H1 (cell line): Measurements from ENCODE around the gene C1orf74. TPM values are rescaled to one million over a fixed set of nuclear protein-coding genes. Genes with fewer than 3 reads are reported as not detected.

Source experiments
- CTCF ChIA-PET: fragments of 300-600 bp; sonication (Branson Sonifier 250); formaldehyde crosslinking; loops from one replicate; lab custom pipeline; 2021; ENCODE audit not compliant: partially characterized antibody; lab: Charles Lee
- POLR2A ChIA-PET: fragments of 300-600 bp; sonication (Branson Sonifier 250); formaldehyde crosslinking; loops from one replicate; lab custom pipeline; 2021; ENCODE audit warnings: inconsistent platforms; ENCODE audit not compliant: partially characterized antibody; lab: Charles Lee
- DNase-seq, 2 experiments: peaks; one replicate each; pipeline versions ENCODE4 v3.0.0 to v3.0.0-alpha.2; 2010 to 2022; ENCODE audit warnings: low spot score in 2 of 2, low read depth in 1 of 2, mixed read lengths in 1 of 2
- FAIRE-seq: peaks from 2 replicates; lab custom pipeline; 2011; peaks lifted over from hg19 to GRCh38; lab: Jason Lieb, UNC
- H2AFZ ChIP-seq: 2 replicates; pipeline ENCODE4 v1.8.1; 2012; ENCODE audit warnings: low read length, inconsistent platforms
- H2AK5ac ChIP-seq: 2 replicates; pipeline ENCODE4 v1.6.1; 2013; ENCODE audit warnings: low read depth, low read length
- H2BK120ac ChIP-seq: replicated peaks from 2 replicates; pipeline ENCODE3; 2013; ENCODE audit warnings: low read depth, low read length, inconsistent platforms
- H2BK12ac ChIP-seq: 2 replicates; pipeline ENCODE4 v1.6.1; 2013; ENCODE audit warnings: low read depth, low read length
- H2BK15ac ChIP-seq: 2 replicates; pipeline ENCODE4 v1.6.1; 2013; ENCODE audit warnings: low read length
- H2BK20ac ChIP-seq: 2 replicates; pipeline ENCODE4 v1.6.1; 2013; ENCODE audit warnings: low read length
- H2BK5ac ChIP-seq: 2 replicates; pipeline ENCODE4 v1.6.1; 2013; ENCODE audit warnings: low read depth, low read length
- H3K14ac ChIP-seq: 2 replicates; pipeline ENCODE4 v1.6.1; 2013; ENCODE audit warnings: inconsistent platforms; ENCODE audit not compliant: insufficient read length
- H3K18ac ChIP-seq: 2 replicates; pipeline ENCODE4 v1.6.1; 2013; ENCODE audit warnings: low read length; ENCODE audit errors: extremely low read depth
- H3K23ac ChIP-seq: 2 replicates; pipeline ENCODE4 v1.6.1; 2013; ENCODE audit warnings: inconsistent platforms; ENCODE audit not compliant: insufficient read length
- H3K23me2 ChIP-seq: 2 replicates; pipeline ENCODE4 v1.6.1; 2013; ENCODE audit warnings: low read depth, low read length
- H3K27ac ChIP-seq: 2 replicates; pipeline ENCODE4 v1.6.1; 2011; ENCODE audit warnings: low read depth, low read length, inconsistent platforms
- H3K27me3 ChIP-seq, 4 experiments: replicated peaks in 1 of 4; 1 replicate in 1 of 4; 2 replicates in 3 of 4; pipeline versions ENCODE4 v1.6.1 to v1.8.1; 2011 to 2013; ENCODE audit warnings: low read length in 3 of 4, mild to moderate bottlenecking in 3 of 4, inconsistent platforms in 2 of 4, mixed read lengths in 2 of 4, moderate library complexity in 1 of 4; ENCODE audit not compliant: control insufficient read depth in 3 of 4, insufficient read depth in 3 of 4; ENCODE audit errors: extremely low read depth in 1 of 4
- H3K36me3 ChIP-seq, 4 experiments: 2 replicates each; pipeline versions ENCODE4 v1.6.1 to v1.8.1; 2011 to 2013; ENCODE audit warnings: mild to moderate bottlenecking in 4 of 4, low read length in 3 of 4, moderate library complexity in 2 of 4, control low read depth in 1 of 4, inconsistent platforms in 1 of 4; ENCODE audit not compliant: insufficient read depth in 4 of 4, control insufficient read depth in 2 of 4
- H3K4ac ChIP-seq: replicated peaks from 2 replicates; pipeline ENCODE3; 2013; ENCODE audit warnings: low read length, low read depth, mixed read lengths, inconsistent platforms; ENCODE audit not compliant: insufficient read length
- H3K4me1 ChIP-seq, 4 experiments: replicated peaks in 1 of 4; 1 replicate in 1 of 4; 2 replicates in 3 of 4; pipeline versions ENCODE4 v1.6.1 to v1.8.1; 2011 to 2013; ENCODE audit warnings: low read length in 3 of 4, inconsistent platforms in 2 of 4, mixed read lengths in 1 of 4; ENCODE audit not compliant: insufficient read depth in 4 of 4, control insufficient read depth in 3 of 4
- H3K4me2 ChIP-seq, 2 experiments: 2 replicates each; pipeline versions ENCODE4 v1.6.1 to v1.8.1; 2011 to 2013; ENCODE audit warnings: low read depth in 2 of 2, low read length in 2 of 2, control low read depth in 1 of 2, inconsistent platforms in 1 of 2, mild to moderate bottlenecking in 1 of 2; ENCODE audit not compliant: insufficient read depth in 1 of 2
- H3K4me3 ChIP-seq, 4 experiments: fragments of 200-600, 300-600 bp in 1 of 4; sonication (generic), shearing (Covaris generic), sonication (Bioruptor Twin) in 1 of 4; 2 replicates each; pipeline versions ENCODE4 v1.5.1 to v1.8.1; 2011 to 2016; ENCODE audit warnings: low read length in 4 of 4, low read depth in 3 of 4, control low read depth in 2 of 4, inconsistent platforms in 2 of 4, mild to moderate bottlenecking in 2 of 4, mixed read lengths in 1 of 4, moderate library complexity in 1 of 4; ENCODE audit not compliant: insufficient read depth in 2 of 4; ENCODE audit errors: extremely low read depth in 1 of 4
- H3K56ac ChIP-seq: replicated peaks from 2 replicates; pipeline ENCODE3; 2013; ENCODE audit warnings: low read depth, mild to moderate bottlenecking, mixed read lengths, low read length, inconsistent platforms; ENCODE audit not compliant: insufficient read length
- H3K79me1 ChIP-seq: 2 replicates; pipeline ENCODE4 v1.6.1; 2013; ENCODE audit warnings: low read depth, low read length, control low read depth
- H3K79me2 ChIP-seq, 2 experiments: 2 replicates each; pipeline versions ENCODE4 v1.6.1 to v1.8.1; 2012 to 2013; ENCODE audit warnings: low read length in 2 of 2, mild to moderate bottlenecking in 2 of 2, inconsistent platforms in 1 of 2; ENCODE audit not compliant: insufficient read depth in 2 of 2, control insufficient read depth in 1 of 2
- H3K9ac ChIP-seq, 4 experiments: replicated peaks in 1 of 4; 1 replicate in 1 of 4; 2 replicates in 3 of 4; pipeline versions ENCODE4 v1.6.1 to v1.8.1; 2011 to 2013; ENCODE audit warnings: low read depth in 3 of 4, low read length in 3 of 4, control low read depth in 2 of 4, mild to moderate bottlenecking in 2 of 4, moderate library complexity in 2 of 4, inconsistent platforms in 1 of 4; ENCODE audit errors: extremely low read depth in 1 of 4
- H3K9me3 ChIP-seq, 2 experiments: 2 replicates each; pipeline versions ENCODE4 v1.6.1 to v1.8.1; 2012 to 2013; ENCODE audit warnings: mild to moderate bottlenecking in 2 of 2, moderate library complexity in 2 of 2, control low read depth in 1 of 2, inconsistent platforms in 1 of 2, low read depth in 1 of 2, low read length in 1 of 2, mixed read lengths in 1 of 2; ENCODE audit not compliant: insufficient read depth in 2 of 2
- H4K20me1 ChIP-seq, 2 experiments: replicated peaks in 1 of 2; 2 replicates each; pipeline versions ENCODE3 to v1.8.1; 2011 to 2013; ENCODE audit warnings: inconsistent platforms in 2 of 2, low read length in 2 of 2, mild to moderate bottlenecking in 1 of 2; ENCODE audit not compliant: insufficient read depth in 2 of 2, control insufficient read depth in 1 of 2
- H4K5ac ChIP-seq: 2 replicates; pipeline ENCODE4 v1.6.1; 2013; ENCODE audit warnings: low read length, low read depth, mixed read lengths, inconsistent platforms; ENCODE audit not compliant: insufficient read length
- H4K8ac ChIP-seq: 2 replicates; pipeline ENCODE4 v1.8.0; 2013; ENCODE audit warnings: mild to moderate bottlenecking, moderate library complexity, low read length, inconsistent platforms; ENCODE audit not compliant: insufficient read depth; ENCODE audit errors: extremely low read depth
- H4K91ac ChIP-seq: replicated peaks from 2 replicates; pipeline ENCODE3; 2013; ENCODE audit warnings: low read length, mixed read lengths, inconsistent platforms; ENCODE audit not compliant: insufficient read length
- BACH1 ChIP-seq: IDR thresholded peaks from 2 replicates; pipeline ENCODE4 v1.6.1; 2012; ENCODE audit warnings: low read length, improper control_type of control experiment
- BRCA1 ChIP-seq: IDR thresholded peaks from 2 replicates; pipeline ENCODE4 v1.6.1; 2012; ENCODE audit warnings: low read depth, low read length, improper control_type of control experiment
- CBX8 ChIP-seq: fragments of 300-800, 300-1000 bp; sonication (generic); IDR thresholded peaks from 2 replicates; pipeline ENCODE4 v1.7.1; 2016; ENCODE audit warnings: low read depth, low read length, borderline replicate concordance
- EP300 ChIP-seq, 2 experiments: IDR thresholded peaks; 1 replicate in 1 of 2; 2 replicates in 1 of 2; pipeline ENCODE4 v1.6.1; 2011 to 2012; ENCODE audit warnings: low read depth in 2 of 2, low read length in 2 of 2, mild to moderate bottlenecking in 2 of 2, borderline replicate concordance in 1 of 2, inconsistent platforms in 1 of 2, moderate library complexity in 1 of 2
- GTF2F1 ChIP-seq: IDR thresholded peaks from 2 replicates; pipeline ENCODE4 v1.6.1; 2012; ENCODE audit warnings: low read depth, low read length, improper control_type of control experiment, borderline replicate concordance
- KDM1A ChIP-seq: fragments of 200-600, 300-600 bp; sonication (generic); IDR thresholded peaks from 2 replicates; pipeline ENCODE4 v1.7.1; 2016; ENCODE audit warnings: mild to moderate bottlenecking, low read length, borderline replicate concordance
- KDM4A ChIP-seq: IDR thresholded peaks from one replicate; pipeline ENCODE4 v1.7.1; 2012; ENCODE audit warnings: low read depth, mild to moderate bottlenecking, moderate library complexity, low read length, inconsistent platforms; ENCODE audit not compliant: severe bottlenecking
- NRF1 ChIP-seq: IDR thresholded peaks from 2 replicates; pipeline ENCODE4 v1.6.1; 2011; ENCODE audit warnings: mild to moderate bottlenecking, low read depth, low read length, improper control_type of control experiment
- POLR2AphosphoS5 ChIP-seq: IDR thresholded peaks from 2 replicates; pipeline ENCODE4 v1.6.1; 2011; ENCODE audit warnings: low read depth, low read length
- RXRA ChIP-seq: IDR thresholded peaks from 2 replicates; pipeline ENCODE4 v1.6.1; 2011; ENCODE audit warnings: low read depth, mild to moderate bottlenecking, low read length, moderate library complexity; ENCODE audit not compliant: insufficient read depth
- SIRT6 ChIP-seq: IDR thresholded peaks from one replicate; pipeline ENCODE4 v1.7.1; 2012; ENCODE audit warnings: low read length, inconsistent platforms
- SIX5 ChIP-seq: IDR thresholded peaks from 2 replicates; pipeline ENCODE4 v1.6.1; 2011; ENCODE audit warnings: mild to moderate bottlenecking, low read depth, low read length
- SP4 ChIP-seq: IDR thresholded peaks from 2 replicates; pipeline ENCODE4 v1.6.1; 2012; ENCODE audit warnings: low read length, inconsistent platforms
- SRF ChIP-seq: IDR thresholded peaks from 2 replicates; pipeline ENCODE4 v1.6.1; 2011; ENCODE audit warnings: mild to moderate bottlenecking, low read depth, low read length, moderate library complexity
- SUZ12 ChIP-seq: fragments of 200-600 bp; sonication (generic); IDR thresholded peaks from 2 replicates; pipeline ENCODE4 v1.6.1; 2012; ENCODE audit warnings: mild to moderate bottlenecking, inconsistent platforms, low read length, moderate library complexity, mixed read lengths
- WGBS, 2 experiments: shearing (Covaris generic) in 1 of 2; methylation state at CpG; one replicate each; pipeline versions ENCODE4 v1.1.6 to v1.1.7; 2013 to 2015; ENCODE audit warnings: low lambda C conversion rate in 2 of 2, mixed read lengths in 2 of 2, inconsistent platforms in 1 of 2, low coverage in 1 of 2, missing lambda C conversion rate in 1 of 2; ENCODE audit not compliant: insufficient replicate concordance in 2 of 2, insufficient coverage in 1 of 2, insufficient read length in 1 of 2; ENCODE audit errors: extremely low coverage in 1 of 2, missing lambda C conversion rate in 1 of 2; 5-methylcytosine and 5-hydroxymethylcytosine counted together
- polyA plus RNA-seq, 7 experiments: library from polyadenylated mRNA; depleted of rRNA in 3 of 7; stranded (reverse) in 5 of 7; unstranded in 2 of 7; fragments of >200 nt in 5 of 7; fragments of 200-250 nt in 2 of 7; gene quantifications; 1 replicate in 5 of 7; 2 replicates in 1 of 7; 4 replicates in 1 of 7; pipeline versions ENCODE4 v1.2.1 to v1.2.3, GENCODE V29; 2011 to 2013; ENCODE audit warnings: missing spikeins in 2 of 7, mixed read lengths in 2 of 7
- total RNA-seq: library from RNA; stranded (reverse); fragmentation: NEBNext Ultra II Directional; extraction: Animal tissue kit (Norgen Biotek cat#: 25700); gene quantifications from 2 replicates; pipeline ENCODE4 v1.2.1, GENCODE V29; 2021

The C1orf74 gene
- total and polyA plus RNA-seq, 2 of the 8 experiments (the other 6 are each of a cell fraction or from before 2014, with no cell fraction given): 3.1 to 3.9 TPM

DNA sequence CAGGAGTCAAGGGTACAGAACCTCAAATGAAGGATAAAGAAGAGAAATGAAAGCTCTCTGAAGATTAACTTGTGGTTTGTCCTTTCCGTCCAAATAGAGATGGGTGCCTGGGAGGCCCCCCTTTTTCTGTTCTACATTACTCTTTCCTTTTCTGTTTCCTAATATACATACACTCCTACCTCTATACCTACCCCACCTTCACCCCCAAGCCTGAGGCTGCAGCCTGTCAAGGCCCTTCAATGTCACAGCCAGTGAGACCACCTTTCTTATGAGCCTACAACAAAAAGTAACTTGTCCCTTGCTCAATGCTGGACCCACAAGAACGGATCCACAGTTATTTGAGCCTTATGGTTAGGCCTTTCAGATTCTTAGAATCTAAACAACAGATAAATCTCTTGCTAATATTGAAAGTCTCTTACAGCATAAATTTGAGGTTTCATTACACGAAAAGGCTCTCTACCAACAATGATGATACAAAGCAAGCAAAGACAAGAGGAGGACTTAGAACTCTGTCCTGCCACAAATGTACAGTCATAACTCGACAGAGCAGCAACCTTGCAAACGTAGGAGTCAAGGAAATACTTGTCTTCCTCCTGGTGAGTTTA is 32.6 kb downstream of the C1orf74 start:
- no peak overlapping the region for H4K8ac ChIP-seq
- no peaks in the 10 kb centered on the region for H3K9me3 ChIP-seq
- no peak overlapping the region for H3K18ac ChIP-seq
- no peak overlapping the region for H3K14ac ChIP-seq
- H4K91ac ChIP-seq: no peak overlapping the region
- H3K79me1 ChIP-seq: no peaks in the 10 kb centered on the region
- H2BK12ac ChIP-seq: no peak overlapping the region
- 64% methylated on average over 5 of the region's 5 CpGs; no CpG with 5 or more reads in 1 of the 2 experiments for WGBS, 2 experiments
- no peak overlapping the region for H4K5ac ChIP-seq
- no peaks in the 10 kb centered on the region for H3K23me2 ChIP-seq
- H3K27ac ChIP-seq: no peak overlapping the region
- H3K27me3 ChIP-seq: peaks cover 0 to 4% (median 0%) of the 10 kb centered on the region in 4 experiments; a peak in 2 of 7 replicates
- no peaks in the 10 kb centered on the region for H3K79me2 ChIP-seq
- no peak overlapping the region for H2BK5ac ChIP-seq
- FAIRE-seq (no peak), DNase-seq (no peak)
- peaks cover 0 to 11% (median 0%) of the 10 kb centered on the region in 4 experiments; a peak in 1 of 7 replicates for H3K4me1 ChIP-seq
- H3K56ac ChIP-seq: no peak overlapping the region
- H3K9ac ChIP-seq: no peak overlapping the region
- CTCF ChIA-PET: interaction anchor here (0.7 to 1.2 kb wide), 2 partner anchors 98 to 186 kb away, joined by 3 to 4 read pairs; no protein-coding TSS in a partner anchor
- no peak overlapping the region for H3K4ac ChIP-seq
- H2AK5ac ChIP-seq: no peak overlapping the region
- H4K20me1 ChIP-seq: no peaks in the 10 kb centered on the region
- H2AFZ ChIP-seq: no peak overlapping the region
- H2BK15ac ChIP-seq: no peak overlapping the region
- no peak overlapping the region for H2BK20ac ChIP-seq
- H3K23ac ChIP-seq: no peak overlapping the region
- H3K4me3 ChIP-seq: no peak overlapping the region
- POLR2A ChIA-PET: no interaction called here
- H3K4me2 ChIP-seq: no peak overlapping the region
- H3K36me3 ChIP-seq: no peaks in the 10 kb centered on the region
- no peak overlapping the region for H2BK120ac ChIP-seq
- no peak for TF ChIP-seq BACH1
- TF ChIP-seq SUZ12: no peak
- TF ChIP-seq NRF1: no peak
- no peak for TF ChIP-seq POLR2AphosphoS5
- no peak for TF ChIP-seq BRCA1
- no peak for TF ChIP-seq EP300 (IDR thresholded peaks at IDR 0.05; ENCODE audit: borderline replicate concordance in 1 of 2, low read depth in 2 of 2, low read length in 2 of 2)
- TF ChIP-seq CBX8: no peak
- TF ChIP-seq SP4: no peak
- TF ChIP-seq SRF: no peak
- no peak for TF ChIP-seq RXRA
- TF ChIP-seq KDM4A: no peak
- no peak for TF ChIP-seq GTF2F1
- TF ChIP-seq SIX5: no peak
- TF ChIP-seq KDM1A: no peak
- TF ChIP-seq SIRT6: no peak
